ENCODE data around the gene HSPB1.
"Not testable (repeated sequence)": the region's sequence is repeated elsewhere in the genome, so short reads cannot be mapped to it uniquely, and the experiment has no call there.

The HSPB1 gene

DNA sequence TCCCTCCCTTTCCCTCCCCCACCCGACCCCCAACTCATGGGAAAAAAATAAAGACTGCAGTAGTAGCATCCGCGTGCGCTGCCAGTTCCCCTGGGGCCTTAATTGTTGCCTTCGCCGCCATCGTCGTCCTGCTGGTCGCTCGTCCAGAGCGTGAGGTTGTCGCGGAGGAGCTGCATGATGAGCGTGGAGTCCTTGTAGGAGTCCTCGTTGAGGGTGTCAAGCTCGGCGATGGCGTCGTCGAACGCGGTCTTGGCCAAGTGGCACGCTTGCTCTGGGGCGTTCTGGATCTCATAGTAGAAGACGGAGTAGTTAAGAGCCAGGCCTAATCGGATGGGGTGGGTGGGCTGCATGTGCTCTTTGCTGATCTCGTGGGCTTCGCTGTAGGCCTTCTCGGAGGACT lies 27.0 kb downstream of the HSPB1 start:
- H3K36me3 ChIP-seq, result peaks cover 76% of the 10 kb centered on the region
- no peaks in the 10 kb centered on the region for H3K27me3 ChIP-seq
- no peaks in the 10 kb centered on the region; the same call in 1 of the 2 replicates for H3K4me1 ChIP-seq
- no peak for DNase-seq
- H3K9me3 ChIP-seq, result no peaks in the 10 kb centered on the region
- TF ChIP-seq, protein P1, sequence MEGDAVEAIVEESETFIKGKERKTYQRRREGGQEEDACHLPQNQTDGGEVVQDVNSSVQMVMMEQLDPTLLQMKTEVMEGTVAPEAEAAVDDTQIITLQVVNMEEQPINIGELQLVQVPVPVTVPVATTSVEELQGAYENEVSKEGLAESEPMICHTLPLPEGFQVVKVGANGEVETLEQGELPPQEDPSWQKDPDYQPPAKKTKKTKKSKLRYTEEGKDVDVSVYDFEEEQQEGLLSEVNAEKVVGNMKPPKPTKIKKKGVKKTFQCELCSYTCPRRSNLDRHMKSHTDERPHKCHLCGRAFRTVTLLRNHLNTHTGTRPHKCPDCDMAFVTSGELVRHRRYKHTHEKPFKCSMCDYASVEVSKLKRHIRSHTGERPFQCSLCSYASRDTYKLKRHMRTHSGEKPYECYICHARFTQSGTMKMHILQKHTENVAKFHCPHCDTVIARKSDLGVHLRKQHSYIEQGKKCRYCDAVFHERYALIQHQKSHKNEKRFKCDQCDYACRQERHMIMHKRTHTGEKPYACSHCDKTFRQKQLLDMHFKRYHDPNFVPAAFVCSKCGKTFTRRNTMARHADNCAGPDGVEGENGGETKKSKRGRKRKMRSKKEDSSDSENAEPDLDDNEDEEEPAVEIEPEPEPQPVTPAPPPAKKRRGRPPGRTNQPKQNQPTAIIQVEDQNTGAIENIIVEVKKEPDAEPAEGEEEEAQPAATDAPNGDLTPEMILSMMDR (IDR thresholded peaks at IDR 0.05; ENCODE audit: low read depth, low read length), result no peak
- no peak overlapping the region for H3K4me3 ChIP-seq (ENCODE audit: low read depth, low read length)

GRCh38 chr7:76330261-76330660 lies 27.8 kb downstream of the HSPB1 start:
- TF ChIP-seq, protein P1 (IDR thresholded peaks at IDR 0.05; ENCODE audit: low read depth, low read length), result no peak
- Histone ChIP-seq H3K27me3 (no peaks in the 10 kb centered on the region), H3K4me1 (no peaks in the 10 kb centered on the region; the same call in 1 of the 2 replicates), H3K4me3 (ENCODE audit: low read depth, low read length) (no peak overlapping the region), H3K36me3 (peaks cover 76% of the 10 kb centered on the region), H3K9me3 (no peaks in the 10 kb centered on the region)
- DNase-seq, result no peak

DNA sequence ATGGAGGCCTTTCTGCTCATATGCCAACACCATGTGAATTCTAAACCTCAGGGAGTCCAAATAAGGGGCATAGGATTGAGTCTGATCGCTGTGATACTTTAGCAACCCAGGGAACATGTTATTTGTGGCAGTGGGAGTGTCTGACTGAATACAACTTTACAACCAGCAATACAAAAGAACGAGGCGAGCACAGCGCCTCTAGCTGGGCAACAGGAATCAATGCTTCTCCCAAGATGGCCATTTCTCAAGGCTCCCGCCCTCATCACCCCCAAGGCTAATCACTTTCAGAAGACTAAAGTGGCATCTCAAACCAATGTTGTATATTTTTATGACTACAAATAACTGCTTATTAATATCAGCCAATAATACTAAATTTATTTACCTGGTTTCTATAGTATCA lies 28.2 kb downstream of the HSPB1 start:
- H3K9me3 ChIP-seq, result no peaks in the 10 kb centered on the region
- no peak for DNase-seq
- no peaks in the 10 kb centered on the region for H3K27me3 ChIP-seq
- peaks cover 74% of the 10 kb centered on the region for H3K36me3 ChIP-seq
- TF ChIP-seq, protein P1 (IDR thresholded peaks at IDR 0.05; ENCODE audit: low read depth, low read length), result peak; percentile 15; the same call in 1 of the 2 replicates
- no peaks in the 10 kb centered on the region; the same call in 1 of the 2 replicates for H3K4me1 ChIP-seq
- H3K4me3 ChIP-seq (ENCODE audit: low read depth, low read length), result no peak overlapping the region

DNA sequence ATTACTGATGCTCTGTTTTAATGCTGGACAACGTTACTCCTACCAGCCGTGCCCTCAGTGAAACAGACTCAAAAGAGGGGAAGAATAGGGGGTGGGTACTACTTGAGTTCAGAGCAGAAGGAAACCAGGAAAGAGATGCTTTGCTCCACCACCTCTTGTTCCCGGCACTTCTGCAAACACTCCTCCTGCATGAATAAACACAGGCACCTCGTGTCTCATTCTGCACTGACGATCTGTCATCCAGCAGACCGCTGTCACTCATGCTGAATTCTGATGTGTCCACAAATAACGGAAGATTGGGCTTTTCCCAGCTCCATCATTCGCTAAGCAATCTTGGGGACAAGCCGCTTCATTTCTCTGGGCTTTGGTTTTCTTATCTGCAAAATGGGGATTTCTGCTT lies 29.6 kb downstream of the HSPB1 start:
- Histone ChIP-seq H3K9me3 (no peaks in the 10 kb centered on the region), H3K4me3 (ENCODE audit: low read depth, low read length) (no peak overlapping the region), H3K27me3 (no peaks in the 10 kb centered on the region), H3K36me3 (peaks cover 68% of the 10 kb centered on the region), H3K4me1 (no peaks in the 10 kb centered on the region; the same call in 1 of the 2 replicates)
- DNase-seq, result no peak
- TF ChIP-seq, protein P1 (IDR thresholded peaks at IDR 0.05; ENCODE audit: low read depth, low read length), result no peak

DNA sequence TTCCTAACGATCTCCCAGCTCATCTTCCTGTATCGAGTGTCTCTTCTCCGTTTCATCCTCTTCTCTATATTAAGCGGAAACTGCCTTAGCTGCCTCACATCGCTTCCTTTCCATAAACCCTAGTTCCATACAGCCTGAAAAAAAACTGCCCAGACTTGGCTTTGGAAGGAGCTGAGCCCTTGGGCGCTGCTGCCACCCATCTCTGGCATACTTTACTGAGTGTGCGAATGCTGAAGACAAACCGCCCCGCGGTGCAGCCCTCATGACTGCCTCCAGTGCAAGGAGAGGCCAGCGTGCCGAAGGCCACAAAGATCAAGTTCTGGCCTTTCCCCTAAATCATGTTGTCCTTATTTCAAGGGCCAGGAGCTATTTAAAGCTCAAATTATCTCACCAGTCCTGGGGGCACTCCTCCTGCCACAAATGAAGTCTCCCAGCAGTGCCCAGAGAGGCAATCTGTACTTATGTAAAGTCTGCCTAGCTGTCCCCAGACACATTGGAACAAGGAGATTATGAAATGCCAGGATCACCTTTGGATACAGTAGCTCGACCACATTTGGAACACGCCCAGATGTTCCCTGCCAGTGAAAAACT lies 31.1 kb downstream of the HSPB1 start:
- Histone ChIP-seq H3K9me3 (no peaks in the 10 kb centered on the region), H3K4me1 (no peaks in the 10 kb centered on the region; the same call in none of the 2 replicates), H3K27me3 (no peaks in the 10 kb centered on the region), H3K36me3 (peaks cover 68% of the 10 kb centered on the region), H3K4me3 (ENCODE audit: low read depth, low read length) (no peak overlapping the region)
- DNase-seq, result no peak
- TF ChIP-seq, protein P1 (IDR thresholded peaks at IDR 0.05; ENCODE audit: low read depth, low read length), result no peak

GRCh38 chr7:76334320-76334967 lies 32.0 kb downstream of the HSPB1 start:
- Histone ChIP-seq H3K9me3 (no peaks in the 10 kb centered on the region), H3K27me3 (no peaks in the 10 kb centered on the region), H3K36me3 (peaks cover 69% of the 10 kb centered on the region), H3K4me3 (ENCODE audit: low read depth, low read length) (no peak overlapping the region), H3K4me1 (no peaks in the 10 kb centered on the region; the same call in none of the 2 replicates)
- TF ChIP-seq, protein P1 (IDR thresholded peaks at IDR 0.05; ENCODE audit: low read depth, low read length), result no peak
- no peak for DNase-seq

DNA sequence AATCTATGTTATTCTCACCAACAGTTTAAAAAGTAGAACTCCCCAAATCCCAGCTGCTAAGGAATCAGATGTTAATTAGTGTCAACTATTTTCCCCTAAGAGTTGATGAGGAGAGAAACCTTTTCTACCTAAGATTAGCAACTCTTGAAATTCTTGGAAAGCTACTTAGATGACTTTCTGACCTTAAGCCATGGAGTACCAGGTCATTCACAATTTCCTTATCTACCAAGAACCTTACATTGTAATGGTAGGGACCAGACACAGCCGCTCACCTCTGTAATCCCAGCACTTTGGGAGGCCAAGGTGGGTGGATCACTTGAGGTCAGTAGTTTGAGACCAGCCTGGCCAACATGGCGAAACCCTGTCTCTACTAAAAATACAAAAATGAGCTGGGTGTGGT lies 32.9 kb downstream of the HSPB1 start:
- H3K27me3 ChIP-seq; H3K4me3 ChIP-seq (ENCODE audit: low read depth, low read length); H3K4me1 ChIP-seq; DNase-seq; H3K9me3 ChIP-seq: not testable (repeated sequence)
- peaks cover 69% of the 10 kb centered on the region for H3K36me3 ChIP-seq

Data from BE2C (cell line).